Measurements from ENCODE around the gene JAK3. TPM values are rescaled to one million over a fixed set of nuclear protein-coding genes. Genes with fewer than 3 reads are reported as not detected.

JAK3 gene
- total and polyA plus RNA-seq, 2 of the 8 experiments (the other 6 are each of a cell fraction or from before 2014, with no cell fraction given), result 4.0 to 4.7 TPM

GRCh38 chr19:17861542-17862402 lies 14.0 kb upstream of the JAK3 start:
- Histone ChIP-seq H3K4me3 (ENCODE audit: extremely low read depth in 1 of 4, insufficient read depth in 2 of 4, low read depth in 3 of 4, low read length in 4 of 4) (peak overlapping the region; percentile 38 to 99 (median 98); a peak in 6 of 8 replicates), H4K20me1 (replicated peaks in 1 of 2; ENCODE audit: control insufficient read depth in 1 of 2, insufficient read depth in 2 of 2, low read length in 2 of 2) (peaks cover 18 to 26% of the 10 kb centered on the region in 2 experiments)

More at GRCh38 chr19:17861542-17862402, 14.0 kb upstream of the JAK3 start:
- DNase-seq (ENCODE audit: low read depth in 1 of 2, low spot score in 2 of 2), result no peak
- H4K5ac ChIP-seq (ENCODE audit: insufficient read length, low read depth, low read length), result no peak overlapping the region
- peak overlapping the region; percentile 93 to 98 for H3K4me2 ChIP-seq (ENCODE audit: insufficient read depth in 1 of 2, low read depth in 2 of 2, low read length in 2 of 2)
- H3K79me1 ChIP-seq (ENCODE audit: low read depth, low read length), result peaks cover 6% of the 10 kb centered on the region; the same call in 1 of the 2 replicates
- H3K4me1 ChIP-seq (replicated peaks in 1 of 4; ENCODE audit: control insufficient read depth in 3 of 4, insufficient read depth in 4 of 4, low read length in 3 of 4), result peaks cover 0 to 13% (median 6%) of the 10 kb centered on the region in 4 experiments; a peak in 6 of 7 replicates
- no peak overlapping the region for H2BK15ac ChIP-seq (ENCODE audit: low read length)
- no peak overlapping the region for H3K23ac ChIP-seq (ENCODE audit: insufficient read length)
- TF ChIP-seq ATF2 (IDR thresholded peaks at IDR 0.05; ENCODE audit: low read length), result no peak
- TF ChIP-seq CBX5 (IDR thresholded peaks at IDR 0.05; ENCODE audit: low read depth, low read length), result no peak
- TF ChIP-seq POLR2A (IDR thresholded peaks at IDR 0.05; ENCODE audit: control extremely low read depth in 1 of 2, low read depth in 2 of 2, low read length in 2 of 2), result peak in 1 of 2 experiments; percentile 69; a peak in 2 of 3 replicates
- TF ChIP-seq CBX8 (IDR thresholded peaks at IDR 0.05; ENCODE audit: borderline replicate concordance, low read depth, low read length), result no peak
- peak; percentile 77; the same call in 1 of the 2 replicates for TF ChIP-seq POLR2AphosphoS5 (IDR thresholded peaks at IDR 0.05; ENCODE audit: low read depth, low read length)
- peak overlapping the region; percentile 57 for H3K4ac ChIP-seq (replicated peaks; ENCODE audit: insufficient read length, low read depth, low read length)
- no peak overlapping the region for H2AFZ ChIP-seq (ENCODE audit: low read length)
- peak overlapping the region; percentile 17 for H3K56ac ChIP-seq (replicated peaks; ENCODE audit: insufficient read length, low read depth, low read length)
- ChIA-PET CTCF (ENCODE audit: partially characterized antibody) (interaction anchor here (1.5 to 1.6 kb wide), 2 partner anchors 8 to 70 kb away, joined by 5 to 9 read pairs; no protein-coding TSS in a partner anchor), POLR2A (ENCODE audit: partially characterized antibody) (interaction anchor here (0.7 to 20.2 kb wide), 19 partner anchors 8 to 202 kb away, joined by 3 to 392 read pairs (median 5); partner anchors contain the start of genes CCDC124, JAK3 and SLC5A5)
- 94% methylated on average over 22 of the region's 23 CpGs; no CpG with 5 or more reads in 1 of the 2 experiments for WGBS, 2 experiments (ENCODE audit: extremely low coverage in 1 of 2, insufficient coverage in 1 of 2, insufficient read length in 1 of 2, insufficient replicate concordance in 2 of 2, low coverage in 1 of 2, low lambda C conversion rate in 2 of 2, missing lambda C conversion rate in 1 of 2)
- H2AK5ac ChIP-seq (ENCODE audit: low read depth, low read length), result no peak overlapping the region
- no peak for FAIRE-seq
- H3K27me3 ChIP-seq (replicated peaks in 1 of 4; ENCODE audit: control insufficient read depth in 3 of 4, extremely low read depth in 1 of 4, insufficient read depth in 3 of 4, low read length in 3 of 4), result no peaks in the 10 kb centered on the region
- no peak overlapping the region for H2BK120ac ChIP-seq (replicated peaks; ENCODE audit: low read depth, low read length)
- H2BK5ac ChIP-seq (ENCODE audit: low read depth, low read length), result peak overlapping the region; percentile 92
- H3K18ac ChIP-seq (ENCODE audit: extremely low read depth, low read length), result no peak overlapping the region
- no peak overlapping the region for H2BK12ac ChIP-seq (ENCODE audit: low read depth, low read length)
- no peak overlapping the region for H2BK20ac ChIP-seq (ENCODE audit: low read length)
- H3K79me2 ChIP-seq (ENCODE audit: control insufficient read depth in 1 of 2, insufficient read depth in 2 of 2, low read length in 2 of 2), result peaks cover 15 to 28% of the 10 kb centered on the region in 2 experiments
- H4K8ac ChIP-seq (ENCODE audit: extremely low read depth, insufficient read depth, low read length), result no peak overlapping the region; the same call in 1 of the 2 replicates
- no peak overlapping the region for H4K91ac ChIP-seq (replicated peaks; ENCODE audit: insufficient read length, low read length)
- H3K9ac ChIP-seq (replicated peaks in 1 of 4; ENCODE audit: extremely low read depth in 1 of 4, low read depth in 3 of 4, low read length in 3 of 4), result peak overlapping the region; percentile 35 to 48 (median 41); a peak in 6 of 7 replicates
- no peak overlapping the region for H3K14ac ChIP-seq (ENCODE audit: insufficient read length)
- H3K36me3 ChIP-seq (ENCODE audit: control insufficient read depth in 2 of 4, insufficient read depth in 4 of 4, low read length in 3 of 4), result peaks cover 32 to 51% (median 40%) of the 10 kb centered on the region in 4 experiments
- peaks cover 20% of the 10 kb centered on the region for H3K23me2 ChIP-seq (ENCODE audit: low read depth, low read length)
- H3K27ac ChIP-seq (ENCODE audit: low read depth, low read length), result peak overlapping the region; percentile 94; the same call in 1 of the 2 replicates
- H3K9me3 ChIP-seq (ENCODE audit: insufficient read depth in 2 of 2, low read depth in 1 of 2, low read length in 1 of 2), result no peaks in the 10 kb centered on the region

Measured in H1 (cell line).